MM.1S (cell line): ENCODE measurements around the gene VGLL4.

Experiments used
- DNase-seq: peaks from one replicate; pipeline ENCODE4 v3.0.0-alpha.2; 2015
- H2AFZ ChIP-seq: fragments of 300-600 bp; sonication (generic); 2 replicates; pipeline ENCODE4 v1.6.0; 2016; ENCODE audit warnings: antibody characterized with exemption, low read length
- H3F3A ChIP-seq: fragments of 300-600 bp; sonication (generic); 2 replicates; pipeline ENCODE4 v1.6.1; 2016; ENCODE audit warnings: mild to moderate bottlenecking, antibody characterized with exemption, low read length, moderate library complexity, mixed read lengths; ENCODE audit not compliant: insufficient read depth
- H3K27ac ChIP-seq: fragments of 300-600 bp; sonication (generic); 2 replicates; pipeline ENCODE4 v1.5.1; 2016; ENCODE audit warnings: mild to moderate bottlenecking, low read length
- H3K27me3 ChIP-seq: fragments of 300-600 bp; sonication (generic); replicated peaks from 2 replicates; pipeline ENCODE4 v1.6.0; 2016; ENCODE audit warnings: low read length; ENCODE audit not compliant: insufficient read depth
- H3K36me3 ChIP-seq: fragments of 300-600 bp; sonication (generic); replicated peaks from 2 replicates; pipeline ENCODE4 v1.6.1; 2016; ENCODE audit warnings: mild to moderate bottlenecking, low read length, mixed read lengths; ENCODE audit not compliant: insufficient read depth
- H3K4me1 ChIP-seq: fragments of 300-600 bp; sonication (generic); 2 replicates; pipeline ENCODE4 v1.6.1; 2016; ENCODE audit warnings: low read length, mixed read lengths
- H3K4me2 ChIP-seq: fragments of 300-600 bp; sonication (generic); 2 replicates; pipeline ENCODE4 v1.6.0; 2016; ENCODE audit warnings: low read depth, low read length
- H3K4me3 ChIP-seq: fragments of 300-600 bp; sonication (generic); 2 replicates; pipeline ENCODE4 v1.5.1; 2016; ENCODE audit warnings: low read length, mixed read lengths
- H3K79me2 ChIP-seq: fragments of 300-600 bp; sonication (generic); 2 replicates; pipeline ENCODE4 v1.6.1; 2016; ENCODE audit warnings: mixed run types, low read length, mixed read lengths
- H3K9ac ChIP-seq: fragments of 300-600 bp; sonication (generic); 2 replicates; pipeline ENCODE4 v1.6.1; 2016; ENCODE audit warnings: low read length, mixed read lengths
- H3K9me2 ChIP-seq: fragments of 300-600 bp; sonication (generic); replicated peaks from 2 replicates; pipeline ENCODE4 v1.6.1; 2016; ENCODE audit warnings: mild to moderate bottlenecking, low read length, mixed read lengths; ENCODE audit not compliant: insufficient read depth
- H3K9me3 ChIP-seq: fragments of 300-600 bp; sonication (generic); replicated peaks from 2 replicates; pipeline ENCODE4 v1.6.1; 2016; ENCODE audit warnings: mild to moderate bottlenecking, low read length, mixed read lengths; ENCODE audit not compliant: insufficient read depth
- H4K20me1 ChIP-seq: fragments of 300-600 bp; sonication (generic); 2 replicates; pipeline ENCODE4 v1.6.1; 2016; ENCODE audit warnings: mild to moderate bottlenecking, low read length, moderate library complexity, mixed read lengths; ENCODE audit not compliant: insufficient read depth
- EZH2 ChIP-seq: fragments of 300-600 bp; sonication (generic); optimal IDR thresholded peaks from 2 replicates; pipeline ENCODE3; 2017; ENCODE audit warnings: low read depth, mild to moderate bottlenecking, antibody characterized with exemption, low read length, mixed read lengths
- EZH2phosphoT487 ChIP-seq: fragments of 300-600 bp; sonication (generic); IDR thresholded peaks from 2 replicates; pipeline ENCODE4 v1.6.1; 2018; ENCODE audit warnings: antibody characterized with exemption, low read length
- TF ChIP-seq, protein P1 (sequence below): fragments of 300-600 bp; sonication (generic); IDR thresholded peaks from 2 replicates; pipeline ENCODE4 v1.5.1; 2016; ENCODE audit warnings: antibody characterized with exemption, low read length, mixed read lengths

VGLL4 gene

DNA sequence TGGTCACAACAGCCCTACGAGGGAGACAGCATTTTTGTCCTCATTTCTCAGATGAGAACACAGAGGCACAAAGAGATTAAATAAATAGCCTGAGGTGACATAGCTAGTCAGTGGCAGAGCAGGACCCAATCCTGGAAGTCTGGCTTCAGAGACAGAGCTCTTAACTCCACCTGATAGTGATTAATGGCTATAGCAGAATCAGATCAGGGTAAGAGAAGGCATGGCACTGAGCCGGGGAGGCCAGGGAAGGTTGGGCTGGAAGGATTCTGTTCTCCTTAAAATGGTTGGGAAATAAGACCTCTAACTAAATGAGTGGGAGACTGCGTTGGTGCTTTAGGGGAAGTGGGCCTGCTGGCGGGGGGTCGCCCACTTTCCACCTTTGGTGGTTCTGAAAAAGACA lies 104.5 kb downstream of the VGLL4 start:
- no peak for DNase-seq
- H3K27ac ChIP-seq: no peak overlapping the region
- H3K79me2 ChIP-seq: no peaks in the 10 kb centered on the region

GRCh38 chr3:11538581-11538980 lies 105.1 kb downstream of the VGLL4 start:
- Histone ChIP-seq H3F3A (no peaks in the 10 kb centered on the region), H2AFZ (no peak overlapping the region), H3K9me2 (no peaks in the 10 kb centered on the region), H3K9ac (no peak overlapping the region), H3K27me3 (no peaks in the 10 kb centered on the region), H3K79me2 (no peaks in the 10 kb centered on the region), H3K4me2 (no peak overlapping the region), H3K27ac (no peak overlapping the region), H3K36me3 (no peaks in the 10 kb centered on the region), H3K9me3 (no peaks in the 10 kb centered on the region), H4K20me1 (no peaks in the 10 kb centered on the region), H3K4me3 (no peak overlapping the region), H3K4me1 (no peaks in the 10 kb centered on the region)
- TF ChIP-seq EZH2 (no peak), EZH2phosphoT487 (no peak)
- TF ChIP-seq, protein P1, sequence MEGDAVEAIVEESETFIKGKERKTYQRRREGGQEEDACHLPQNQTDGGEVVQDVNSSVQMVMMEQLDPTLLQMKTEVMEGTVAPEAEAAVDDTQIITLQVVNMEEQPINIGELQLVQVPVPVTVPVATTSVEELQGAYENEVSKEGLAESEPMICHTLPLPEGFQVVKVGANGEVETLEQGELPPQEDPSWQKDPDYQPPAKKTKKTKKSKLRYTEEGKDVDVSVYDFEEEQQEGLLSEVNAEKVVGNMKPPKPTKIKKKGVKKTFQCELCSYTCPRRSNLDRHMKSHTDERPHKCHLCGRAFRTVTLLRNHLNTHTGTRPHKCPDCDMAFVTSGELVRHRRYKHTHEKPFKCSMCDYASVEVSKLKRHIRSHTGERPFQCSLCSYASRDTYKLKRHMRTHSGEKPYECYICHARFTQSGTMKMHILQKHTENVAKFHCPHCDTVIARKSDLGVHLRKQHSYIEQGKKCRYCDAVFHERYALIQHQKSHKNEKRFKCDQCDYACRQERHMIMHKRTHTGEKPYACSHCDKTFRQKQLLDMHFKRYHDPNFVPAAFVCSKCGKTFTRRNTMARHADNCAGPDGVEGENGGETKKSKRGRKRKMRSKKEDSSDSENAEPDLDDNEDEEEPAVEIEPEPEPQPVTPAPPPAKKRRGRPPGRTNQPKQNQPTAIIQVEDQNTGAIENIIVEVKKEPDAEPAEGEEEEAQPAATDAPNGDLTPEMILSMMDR: no peak
- no peak for DNase-seq

More for the DNA sequence above, 104.5 kb downstream of the VGLL4 start:
- Histone ChIP-seq H2AFZ (no peak overlapping the region), H3K9ac (no peak overlapping the region), H3K36me3 (no peaks in the 10 kb centered on the region), H3K4me2 (no peak overlapping the region), H3K9me3 (no peaks in the 10 kb centered on the region), H4K20me1 (no peaks in the 10 kb centered on the region), H3K9me2 (no peaks in the 10 kb centered on the region), H3K27me3 (no peaks in the 10 kb centered on the region), H3K4me1 (no peaks in the 10 kb centered on the region), H3F3A (no peaks in the 10 kb centered on the region), H3K4me3 (no peak overlapping the region)
- no peak for TF ChIP-seq EZH2phosphoT487
- TF ChIP-seq EZH2: no peak
- TF ChIP-seq, protein P1: no peak

DNA sequence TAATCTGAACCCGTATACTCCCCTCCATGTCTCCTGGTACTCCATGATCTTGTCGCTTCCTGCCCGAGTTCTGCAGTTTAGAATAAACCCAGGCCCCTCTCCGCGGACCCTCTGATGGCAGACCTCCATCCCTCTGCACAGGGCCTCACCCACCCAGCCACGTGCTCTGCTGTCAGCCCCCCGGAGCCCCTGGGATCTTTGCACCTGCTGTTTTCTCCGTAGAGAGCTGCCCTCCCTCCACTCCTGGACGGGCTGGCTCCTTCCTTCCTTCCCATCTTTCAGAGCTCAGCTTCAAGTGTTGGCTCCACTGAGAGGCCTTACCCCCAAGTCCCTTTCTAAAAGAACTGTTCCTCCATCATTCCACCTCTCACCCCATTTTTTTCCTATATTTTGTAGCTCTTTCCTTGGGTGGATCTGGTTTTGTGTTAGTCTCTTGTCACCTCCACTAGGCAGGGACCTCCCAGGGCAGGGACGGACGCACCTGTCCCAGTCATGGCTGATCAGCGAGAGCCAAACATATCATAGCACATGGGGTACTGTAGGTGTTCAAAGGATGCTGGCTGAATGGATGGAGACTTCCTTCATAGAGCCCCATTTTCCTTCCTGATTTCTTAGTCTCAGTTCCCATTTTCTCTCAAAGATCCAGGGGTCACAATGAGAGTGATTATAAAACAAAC lies 106.6 kb downstream of the VGLL4 start:
- H3K4me3 ChIP-seq: no peak overlapping the region
- TF ChIP-seq EZH2: no peak
- no peak for TF ChIP-seq EZH2phosphoT487
- TF ChIP-seq, protein P1: no peak
- no peaks in the 10 kb centered on the region for H3K9me3 ChIP-seq
- no peak overlapping the region for H3K4me2 ChIP-seq
- no peaks in the 10 kb centered on the region for H3K4me1 ChIP-seq
- no peak overlapping the region for H2AFZ ChIP-seq
- H3K79me2 ChIP-seq: no peaks in the 10 kb centered on the region
- H3K27me3 ChIP-seq: no peaks in the 10 kb centered on the region
- H3K36me3 ChIP-seq: no peaks in the 10 kb centered on the region
- H3K9ac ChIP-seq: no peak overlapping the region
- H4K20me1 ChIP-seq: no peaks in the 10 kb centered on the region
- no peak for DNase-seq
- H3F3A ChIP-seq: no peaks in the 10 kb centered on the region
- H3K27ac ChIP-seq: no peak overlapping the region
- H3K9me2 ChIP-seq: no peaks in the 10 kb centered on the region
